GM12878 (cell line): ENCODE results near the gene RIMS3. TPM values are rescaled to one million over a fixed set of nuclear protein-coding genes. Genes with fewer than 3 reads are reported as not detected.

Experiments used
- BCL11A ChIP-seq: IDR thresholded peaks from 2 replicates; pipeline ENCODE4 v1.6.1; 2011; ENCODE audit warnings: low read depth, low read length
- BHLHE40 ChIP-seq, 2 experiments: fragments of 450-650 bp in 1 of 2; IDR thresholded peaks; 2 replicates each; pipeline ENCODE4 v1.6.1; 2011 to 2017; ENCODE audit warnings: low read depth in 2 of 2, borderline replicate concordance in 1 of 2, improper control_type of control experiment in 1 of 2, low read length in 1 of 2, mild to moderate bottlenecking in 1 of 2
- ETV6 ChIP-seq, 2 experiments: fragments of 450-650 bp in 1 of 2; IDR thresholded peaks in 1 of 2; conservative IDR thresholded peaks in 1 of 2; 2 replicates each; pipeline ENCODE4 v1.6.1; 2014; ENCODE audit warnings: antibody characterized with exemption in 1 of 2, borderline replicate concordance in 1 of 2, low read depth in 1 of 2, mild to moderate bottlenecking in 1 of 2, moderate library complexity in 1 of 2
- IKZF2 ChIP-seq, 2 experiments: fragments of 450-650 bp; IDR thresholded peaks; 2 replicates each; pipeline ENCODE4 v1.6.1; 2017; ENCODE audit warnings: mild to moderate bottlenecking in 2 of 2, moderate library complexity in 2 of 2
- KAT2A ChIP-seq: conservative IDR thresholded peaks from 2 replicates; pipeline ENCODE4 v1.6.1; 2011; ENCODE audit warnings: low read depth, low read length; ENCODE audit not compliant: control insufficient read depth
- MAX ChIP-seq: IDR thresholded peaks from 2 replicates; pipeline ENCODE4 v1.6.1; 2012; ENCODE audit warnings: low read depth, low read length, improper control_type of control experiment
- NFIC ChIP-seq: IDR thresholded peaks from 2 replicates; pipeline ENCODE4 v1.6.1; 2012; ENCODE audit warnings: low read depth, mild to moderate bottlenecking, inconsistent platforms, low read length, moderate library complexity
- POU2F2 ChIP-seq: IDR thresholded peaks from 3 replicates; pipeline ENCODE4 v1.6.1; 2011; ENCODE audit warnings: low read depth, mild to moderate bottlenecking, low read length, borderline replicate concordance
- RELA ChIP-seq: fragments of 450-650 bp; IDR thresholded peaks from 2 replicates; pipeline ENCODE4 v1.8.0; 2014; ENCODE audit warnings: borderline replicate concordance; ENCODE audit not compliant: partially characterized antibody
- SMAD1 ChIP-seq: fragments of 450-650 bp; IDR thresholded peaks from 2 replicates; pipeline ENCODE4 v1.6.1; 2018; ENCODE audit warnings: mild to moderate bottlenecking, low read depth; ENCODE audit not compliant: partially characterized antibody
- TCF12 ChIP-seq: IDR thresholded peaks from 2 replicates; pipeline ENCODE4 v1.6.1; 2011; ENCODE audit warnings: low read depth, mild to moderate bottlenecking, low read length
- TCF3 ChIP-seq: IDR thresholded peaks from 2 replicates; pipeline ENCODE4 v1.6.1; 2012; ENCODE audit warnings: low read depth, mild to moderate bottlenecking, low read length, borderline replicate concordance; ENCODE audit not compliant: insufficient read depth
- USF2 ChIP-seq: IDR thresholded peaks from 2 replicates; pipeline ENCODE4 v1.6.1; 2011; ENCODE audit warnings: low read depth, low read length, improper control_type of control experiment, borderline replicate concordance
- ZBTB33 ChIP-seq: fragments of 450-650 bp; IDR thresholded peaks from 2 replicates; pipeline ENCODE4 v1.6.1; 2017; ENCODE audit warnings: mild to moderate bottlenecking
- polyA plus RNA-seq, 11 experiments: library from polyadenylated mRNA; depleted of rRNA in 4 of 11; unstranded in 6 of 11; stranded (reverse) in 5 of 11; fragments of >200 nt; fragmentation: Nextera tagmentation in 4 of 11; fragmentation: Illumina TruSeq in 1 of 11; extraction: Ambion mirVana in 4 of 11; extraction: Trizol in 1 of 11; gene quantifications; 1 replicate in 1 of 11; 2 replicates in 10 of 11; pipeline versions ENCODE4 v1.2.1 to v1.2.3, GENCODE V29; 2011 to 2016; ENCODE audit warnings: inconsistent platforms in 2 of 11, missing spikeins in 2 of 11, low read depth in 1 of 11
- total RNA-seq, 4 experiments: library from RNA; depleted of rRNA in 3 of 4; stranded (reverse); fragments of >200 nt in 3 of 4; fragmentation: Illumina TruSeq in 1 of 4; extraction: Trizol in 1 of 4; gene quantifications; 2 replicates each; pipeline versions ENCODE4 v1.2.1 to v1.2.3, GENCODE V29; 2013 to 2021

RIMS3 gene
- total and polyA plus RNA-seq, 10 of the 15 experiments (the other 5 are each of a cell fraction or from before 2014, with no cell fraction given) = 0.02 to 4.7 (median 0.39) TPM

DNA sequence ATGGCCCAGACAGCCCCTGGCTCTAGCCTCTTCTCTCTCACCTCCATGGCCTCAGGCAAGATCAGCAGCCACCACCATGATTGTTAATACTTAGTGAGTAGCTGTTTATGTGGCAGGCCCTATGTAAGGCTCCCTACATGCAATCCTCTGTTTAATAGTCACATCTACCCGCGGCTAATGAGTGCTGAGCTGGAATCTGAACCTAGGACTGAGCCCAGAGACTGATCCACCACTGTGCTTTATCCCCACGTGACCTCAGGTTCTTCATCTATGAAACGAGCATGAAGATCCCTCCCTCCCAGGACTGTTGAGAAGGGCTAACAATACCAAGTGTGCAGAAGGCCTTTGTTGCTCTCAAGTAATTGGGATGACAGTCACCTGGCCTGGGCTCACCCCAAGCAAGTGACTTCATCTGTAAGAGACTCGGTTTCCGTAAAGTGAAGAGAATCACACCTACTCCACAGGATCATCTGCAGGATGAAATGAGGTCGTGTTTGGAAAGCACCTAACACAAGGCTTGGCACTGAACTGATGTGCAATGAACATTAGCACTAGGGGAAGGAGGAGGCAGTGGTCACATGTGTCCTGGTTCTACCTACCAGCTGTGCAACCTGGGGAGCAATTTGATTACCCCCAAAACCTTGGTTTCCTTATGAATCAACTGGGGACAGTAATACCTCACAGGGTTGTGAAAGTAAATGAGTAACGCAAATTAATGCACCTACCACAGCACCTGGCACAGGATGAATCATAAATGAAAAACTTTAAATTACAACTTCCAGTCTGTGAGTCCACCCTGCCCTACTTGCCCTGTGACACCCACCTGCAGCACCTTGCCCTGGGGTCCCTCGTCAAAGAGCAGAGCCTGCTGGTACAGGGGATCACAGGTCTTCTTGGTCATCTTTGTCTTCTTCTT is 37.2 kb downstream of the RIMS3 start (continued):
- TF ChIP-seq MAX (peak; percentile 33; the same call in 1 of the 2 replicates), TCF12 (peak; percentile 82), RELA (peak; percentile 50), ETV6 (conservative IDR thresholded peaks at IDR 0.05 in 1 of 2, IDR thresholded peaks at IDR 0.05 in 1 of 2; ENCODE audit: borderline replicate concordance in 1 of 2, low read depth in 1 of 2) (peak in 1 of 2 experiments; percentile 32; a peak in 1 of 4 replicates), ZBTB33 (0 out of 2 replicates have a peak, but pooled peaks have one; percentile 12), TCF3 (peak; percentile 88), NFIC (peak; percentile 39; the same call in 1 of the 2 replicates), IKZF2 (IDR thresholded peaks at IDR 0.05) (peak; percentile 41 to 67; a peak in 3 of 4 replicates), KAT2A (no peak), BHLHE40 (IDR thresholded peaks at IDR 0.05; ENCODE audit: borderline replicate concordance in 1 of 2, low read depth in 2 of 2, low read length in 1 of 2) (peak in 1 of 2 experiments; percentile 60; a peak in 1 of 4 replicates), POU2F2 (peak; percentile 56; the same call in 1 of the 3 replicates), BCL11A (peak; percentile 70), USF2 (peak; percentile 31; the same call in 1 of the 2 replicates), SMAD1 (no peak)
